MG63 (cell line): ENCODE results near the gene NPIPB9. TPM values are rescaled to one million over a fixed set of nuclear protein-coding genes. Genes with fewer than 3 reads are reported as not detected.
"Not testable (repeated sequence)": the region's sequence is repeated elsewhere in the genome, so short reads cannot be mapped to it uniquely, and the experiment has no call there.

Experiments used
- DNase-seq: peaks from one replicate; pipeline ENCODE4 v3.0.0-alpha.2; 2020
- H3K27me3 ChIP-seq: fragments of 250-450 bp; sonication (Bioruptor Pico); 2 replicates; pipeline ENCODE4 v1.5.1; 2020; ENCODE audit warnings: mild to moderate bottlenecking, moderate library complexity
- H3K36me3 ChIP-seq: fragments of 250-450 bp; sonication (Bioruptor Pico); 2 replicates; pipeline ENCODE4 v1.5.1; 2020; ENCODE audit warnings: mild to moderate bottlenecking, moderate library complexity
- H3K4me3 ChIP-seq: fragments of 250-450 bp; sonication (Bioruptor Pico); 2 replicates; pipeline ENCODE4 v1.5.1; 2020; ENCODE audit warnings: mild to moderate bottlenecking, moderate library complexity
- H3K9me3 ChIP-seq: fragments of 250-450 bp; sonication (Bioruptor Pico); 2 replicates; pipeline ENCODE4 v1.5.1; 2020; ENCODE audit warnings: mild to moderate bottlenecking, moderate library complexity
- total RNA-seq: library from RNA; depleted of rRNA; stranded (reverse); fragments of >200 nt; shearing (Covaris generic); gene quantifications from 2 replicates; pipeline ENCODE4 v1.2.3, GENCODE V29; 2014; ENCODE audit warnings: low replicate concordance; rRNA removed

The NPIPB9 gene
- total RNA-seq, 1 experiment from 2014 or later: 0.46 TPM

- H3K9me3 ChIP-seq, H3K4me3 ChIP-seq, H3K36me3 ChIP-seq, H3K27me3 ChIP-seq, DNase-seq: not testable (repeated sequence)
Measured at GRCh38 chr16:28807445-28808120, 56.0 kb downstream of the NPIPB9 start.

GRCh38 chr16:28820016-28820415 is 68.4 kb downstream of the NPIPB9 start:
- no peak for DNase-seq
- Histone ChIP-seq H3K9me3 (no peaks in the 10 kb centered on the region), H3K36me3 (peaks cover 28% of the 10 kb centered on the region), H3K27me3 (no peaks in the 10 kb centered on the region), H3K4me3 (no peak overlapping the region)

GRCh38 chr16:28820546-28820945 is 69.0 kb downstream of the NPIPB9 start:
- peaks cover 33% of the 10 kb centered on the region for H3K36me3 ChIP-seq
- not testable (repeated sequence) for DNase-seq, H3K27me3 ChIP-seq, H3K4me3 ChIP-seq, H3K9me3 ChIP-seq

DNA sequence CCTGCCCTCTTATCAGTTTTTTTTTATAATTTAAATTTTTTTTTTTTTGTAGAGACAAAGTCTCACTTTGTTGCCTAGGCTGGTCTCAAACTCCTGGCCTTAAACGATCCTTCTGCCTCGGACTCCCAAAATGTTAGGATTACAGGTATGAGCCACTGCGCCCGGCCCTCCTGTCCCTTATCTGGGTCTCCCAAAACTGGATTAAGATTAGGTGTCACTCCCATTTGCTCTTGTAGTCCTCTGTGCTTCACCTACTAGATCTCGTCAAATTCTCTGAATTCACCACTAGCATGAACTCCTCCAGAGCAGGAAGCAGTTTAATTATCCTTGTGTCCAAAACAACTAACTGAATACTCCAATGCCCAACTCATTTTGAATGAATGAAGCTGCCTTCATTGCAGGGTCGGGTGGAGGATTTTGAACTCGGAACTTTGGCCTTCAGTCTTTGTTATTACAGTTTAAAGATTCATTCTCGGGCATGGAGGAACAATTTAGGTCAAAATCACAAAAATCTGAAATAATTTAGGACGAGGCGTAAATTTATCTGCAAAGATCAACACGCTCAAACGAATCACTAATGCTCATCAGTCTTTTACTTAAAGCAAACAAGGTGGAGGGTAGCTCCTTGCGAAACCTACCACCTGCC is 70.4 kb downstream of the NPIPB9 start:
- Histone ChIP-seq H3K36me3 (peaks cover 48% of the 10 kb centered on the region), H3K9me3 (no peaks in the 10 kb centered on the region), H3K4me3 (peak overlapping the region; percentile 84), H3K27me3 (no peaks in the 10 kb centered on the region)
- no peak for DNase-seq

Other genes with a start within 250 kb of the NPIPB9 start
- not detected in 2 replicates for gene IL27, start 245.0 kb upstream of the NPIPB9 start, total RNA-seq
- gene NUPR1, start 212.8 kb upstream of the NPIPB9 start, total RNA-seq: 38.1 and 78.4 TPM in 2 replicates
- gene SGF29, start 197.9 kb upstream of the NPIPB9 start, total RNA-seq: 4.6 and 4.7 TPM in 2 replicates
- not detected in 2 replicates for gene SULT1A2, start 154.7 kb upstream of the NPIPB9 start, total RNA-seq
- gene SULT1A1, start 141.7 kb upstream of the NPIPB9 start, total RNA-seq: 0.12 and 2.3 TPM in 2 replicates
- gene NPIPB8, start 113.7 kb upstream of the NPIPB9 start, total RNA-seq: not detected in 2 replicates
- gene EIF3C, start 40.3 kb upstream of the NPIPB9 start, total RNA-seq: 471 and 698 TPM in 2 replicates
- 17.3 and 18.7 TPM in 2 replicates for gene ATXN2L, start 71.2 kb downstream of the NPIPB9 start, total RNA-seq
- 136 and 169 TPM in 2 replicates for gene TUFM, start 94.6 kb downstream of the NPIPB9 start, total RNA-seq
- 18.4 and 21.0 TPM in 2 replicates for gene SH2B1, start 112.1 kb downstream of the NPIPB9 start, total RNA-seq
- 0.10 TPM in 1 of 2 replicates, not detected in the other for gene ATP2A1, start 126.7 kb downstream of the NPIPB9 start, total RNA-seq
- gene RABEP2, start 173.5 kb downstream of the NPIPB9 start, total RNA-seq: 75.5 and 86.2 TPM in 2 replicates
- gene CD19, start 180.2 kb downstream of the NPIPB9 start, total RNA-seq: not detected in 2 replicates
- gene NFATC2IP, start 199.2 kb downstream of the NPIPB9 start, total RNA-seq: 11.4 and 21.3 TPM in 2 replicates
- gene SPNS1, start 223.0 kb downstream of the NPIPB9 start, total RNA-seq: 35.5 and 37.5 TPM in 2 replicates
- gene LAT, start 233.3 kb downstream of the NPIPB9 start, total RNA-seq: not detected in 2 replicates